A549 (cell line): Measurements from ENCODE around the gene GYS1. TPM values are rescaled to one million over a fixed set of nuclear protein-coding genes. Genes with fewer than 3 reads are reported as not detected.

Experiments used
- ATAC-seq, 2 experiments: fragments of 200-7000 bp in 1 of 2; fragments of >200 bp in 1 of 2; cut with Nextera tagmentation in 1 of 2; cut with Tn5 transposase in 1 of 2; 3 replicates each; pipeline versions ENCODE4 v1.8.0 to v1.9.1; 2018 to 2020; ENCODE audit warnings: mild to moderate bottlenecking in 1 of 2, moderate library complexity in 1 of 2
- CTCF ChIA-PET: fragments of 300-600 bp; sonication (Branson Sonifier 250); formaldehyde crosslinking; extraction: SDS; loops from one replicate; lab custom pipeline; 2021; ENCODE audit warnings: antibody characterized with exemption, inconsistent platforms; lab: Yijun Ruan, JAX
- POLR2A ChIA-PET: fragments of 350-600 bp; formaldehyde crosslinking; extraction: SDS; loops from one replicate; lab custom pipeline; 2021; ENCODE audit warnings: antibody characterized with exemption, inconsistent platforms; lab: Yijun Ruan, JAX
- DNase-seq, 2 experiments: peaks; one replicate each; pipeline versions ENCODE4 v3.0.0 to v3.0.0-alpha.2; 2011 to 2016; ENCODE audit warnings: low read depth in 1 of 2, low spot score in 1 of 2
- FAIRE-seq: peaks from 2 replicates; lab custom pipeline; 2011; peaks lifted over from hg19 to GRCh38; lab: Jason Lieb, UNC
- H3K27ac ChIP-seq, 2 experiments: fragments of >200 bp; sonication (Bioruptor Twin); formaldehyde crosslinking; 3 replicates each; pipeline ENCODE4 v1.5.1; 2016 to 2017
- H3K4me1 ChIP-seq: fragments of >200 bp; sonication (Bioruptor Twin); formaldehyde crosslinking; 3 replicates; pipeline ENCODE4 v1.6.1; 2016
- H3K4me2 ChIP-seq: fragments of >200 bp; sonication (Bioruptor Twin); formaldehyde crosslinking; 3 replicates; pipeline ENCODE4 v1.6.1; 2016
- H3K4me3 ChIP-seq: fragments of >200 bp; sonication (Bioruptor Twin); formaldehyde crosslinking; 3 replicates; pipeline ENCODE4 v1.5.1; 2016
- H3K9me3 ChIP-seq: fragments of >200 bp; sonication (Bioruptor Twin); formaldehyde crosslinking; 3 replicates; pipeline ENCODE4 v1.6.1; 2016
- CBX8 ChIP-seq: fragments of 200-600 bp; sonication (generic); IDR thresholded peaks from 2 replicates; pipeline ENCODE4 v1.6.1; 2016
- CHD4 ChIP-seq: fragments of 200-600 bp; sonication (generic); IDR thresholded peaks from 2 replicates; pipeline ENCODE4 v1.6.1; 2016; ENCODE audit warnings: antibody characterized with exemption, mild to moderate bottlenecking, borderline replicate concordance
- EHMT2 ChIP-seq: fragments of 200-600 bp; sonication (generic); IDR thresholded peaks from 2 replicates; pipeline ENCODE4 v1.6.1; 2016; ENCODE audit warnings: antibody characterized with exemption, low read depth, mild to moderate bottlenecking, moderate library complexity
- ESRRA ChIP-seq: fragments of 150-350 bp; IDR thresholded peaks from 2 replicates; pipeline ENCODE4 v1.6.1; 2014; ENCODE audit warnings: mild to moderate bottlenecking, low read length, borderline replicate concordance
- FOSB ChIP-seq: fragments of 250-450 bp; sonication (Bioruptor Pico); IDR thresholded peaks from 2 replicates; pipeline ENCODE4 v1.5.0; 2020; ENCODE audit warnings: mild to moderate bottlenecking, moderate library complexity
- FOSL2 ChIP-seq, 2 experiments: fragments of 450-650 bp in 1 of 2; fragments of >200 bp in 1 of 2; sonication (Bioruptor Twin) in 1 of 2; formaldehyde crosslinking; IDR thresholded peaks; 2 replicates each; pipeline versions ENCODE4 v1.5.0 to v1.6.1; 2016 to 2020; ENCODE audit warnings: mild to moderate bottlenecking in 1 of 2, moderate library complexity in 1 of 2
- GATA3 ChIP-seq: IDR thresholded peaks from 2 replicates; pipeline ENCODE4 v1.6.1; 2012; ENCODE audit warnings: borderline replicate concordance
- HDAC2 ChIP-seq: fragments of 200-600 bp; sonication (generic); IDR thresholded peaks from 2 replicates; pipeline ENCODE4 v1.6.1; 2016
- HES2 ChIP-seq: fragments of >200 bp; sonication (Bioruptor Twin); formaldehyde crosslinking; IDR thresholded peaks from 2 replicates; pipeline ENCODE4 v1.6.1; 2016
- HEYL ChIP-seq: fragments of 250-450 bp; sonication (Bioruptor Pico); IDR thresholded peaks from 2 replicates; pipeline ENCODE4 v1.8.0; 2021; ENCODE audit warnings: mild to moderate bottlenecking, moderate library complexity
- HOXB5 ChIP-seq: fragments of 250-450 bp; sonication (Bioruptor Pico); IDR thresholded peaks from 2 replicates; pipeline ENCODE4 v1.5.0; 2020; ENCODE audit warnings: mild to moderate bottlenecking, moderate library complexity
- JUN ChIP-seq, 2 experiments: fragments of >200 bp; sonication (Bioruptor Twin); formaldehyde crosslinking; IDR thresholded peaks; 2 replicates in 1 of 2; 3 replicates in 1 of 2; pipeline ENCODE4 v1.6.1; 2016 to 2017
- KDM5A ChIP-seq: fragments of 200-600 bp; sonication (generic); IDR thresholded peaks from 2 replicates; pipeline ENCODE4 v1.6.1; 2016; ENCODE audit warnings: antibody characterized with exemption, mild to moderate bottlenecking
- MYC ChIP-seq: IDR thresholded peaks from 2 replicates; pipeline ENCODE4 v1.6.1; 2012; ENCODE audit warnings: mild to moderate bottlenecking, inconsistent platforms, low read length, improper control_type of control experiment, borderline replicate concordance
- PHF8 ChIP-seq: fragments of 200-600 bp; sonication (generic); IDR thresholded peaks from 2 replicates; pipeline ENCODE4 v1.6.1; 2016; ENCODE audit warnings: low read depth, mild to moderate bottlenecking, antibody characterized with exemption, moderate library complexity, borderline replicate concordance
- POLR2A ChIP-seq: IDR thresholded peaks from 2 replicates; pipeline ENCODE4 v1.6.1; 2012; ENCODE audit warnings: mild to moderate bottlenecking, low read length
- POLR2AphosphoS2 ChIP-seq: conservative IDR thresholded peaks from 2 replicates; pipeline ENCODE4 v1.6.1; 2012; ENCODE audit warnings: low read length, improper control_type of control experiment, inconsistent platforms
- RAD21 ChIP-seq, 2 experiments: fragments of >200 bp in 1 of 2; sonication (Bioruptor Twin) in 1 of 2; formaldehyde crosslinking in 1 of 2; IDR thresholded peaks in 1 of 2; conservative IDR thresholded peaks in 1 of 2; 2 replicates in 1 of 2; 3 replicates in 1 of 2; pipeline ENCODE4 v1.6.1; 2012 to 2018; ENCODE audit warnings: inconsistent platforms in 1 of 2
- RARB ChIP-seq: fragments of 250-450 bp; sonication (Bioruptor Pico); IDR thresholded peaks from 2 replicates; pipeline ENCODE4 v1.8.0; 2021; ENCODE audit warnings: mild to moderate bottlenecking, moderate library complexity
- RCOR1 ChIP-seq: fragments of 150-350 bp; IDR thresholded peaks from 2 replicates; pipeline ENCODE4 v1.6.1; 2014; ENCODE audit warnings: antibody characterized with exemption, low read length, low read depth
- RFX5 ChIP-seq: fragments of 450-650 bp; IDR thresholded peaks from 2 replicates; pipeline ENCODE4 v1.7.1; 2014; ENCODE audit warnings: antibody characterized with exemption, mild to moderate bottlenecking, moderate library complexity
- RNF2 ChIP-seq: fragments of 200-600 bp; sonication (generic); IDR thresholded peaks from 2 replicates; pipeline ENCODE4 v1.6.1; 2016; ENCODE audit warnings: low read depth, mild to moderate bottlenecking, antibody characterized with exemption, moderate library complexity, borderline replicate concordance
- TFCP2L1 ChIP-seq: fragments of 250-450 bp; sonication (Bioruptor Pico); IDR thresholded peaks from 2 replicates; pipeline ENCODE4 v1.5.0; 2021; ENCODE audit warnings: mild to moderate bottlenecking
- TP53 ChIP-seq: fragments of 250-450 bp; sonication (Bioruptor Pico); IDR thresholded peaks from 2 replicates; pipeline ENCODE4 v1.5.0; 2021; ENCODE audit warnings: mild to moderate bottlenecking, moderate library complexity
- USF2 ChIP-seq: fragments of 450-650 bp; IDR thresholded peaks from 2 replicates; pipeline ENCODE4 v1.6.1; 2014; ENCODE audit warnings: antibody characterized with exemption
- ZFP36 ChIP-seq: fragments of 450-650 bp; IDR thresholded peaks from 2 replicates; pipeline ENCODE4 v1.6.1; 2014; ENCODE audit warnings: borderline replicate concordance; ENCODE audit not compliant: partially characterized antibody
- ZNF302 ChIP-seq: fragments of 250-450 bp; sonication (Bioruptor Pico); IDR thresholded peaks from 2 replicates; pipeline ENCODE4 v1.9.0; 2021; ENCODE audit warnings: inconsistent platforms, mild to moderate bottlenecking, moderate library complexity
- ZSCAN20 ChIP-seq: fragments of 250-450 bp; sonication (Bioruptor Pico); IDR thresholded peaks from 2 replicates; pipeline ENCODE4 v1.8.0; 2022; ENCODE audit warnings: mild to moderate bottlenecking, moderate library complexity
- WGBS: methylation state at CpG from one replicate; pipeline ENCODE4 v1.1.6; 2017; ENCODE audit errors: missing lambda C conversion rate; 5-methylcytosine and 5-hydroxymethylcytosine counted together
- polyA plus RNA-seq, 4 experiments: library from polyadenylated mRNA; depleted of rRNA in 3 of 4; stranded (reverse); fragments of >200 nt; fragmentation: RNase III in 1 of 4; extraction: RNeasy Plus Mini Kit Qiagen cat#74134 plus additional on column Dnase treatment in 1 of 4; gene quantifications; 2 replicates in 3 of 4; 3 replicates in 1 of 4; pipeline ENCODE4 v1.2.3, GENCODE V29; 2011 to 2017
- TF ChIP-seq, protein P1 (sequence below): IDR thresholded peaks from 2 replicates; pipeline ENCODE4 v1.6.1; 2012
- TF ChIP-seq, protein P2 (sequence below): IDR thresholded peaks from 2 replicates; pipeline ENCODE4 v1.6.1; 2012; ENCODE audit warnings: low read depth, borderline replicate concordance

Gene GYS1
- polyA plus RNA-seq, 2 of the 4 experiments (the other 2 are of a cell fraction), result 10.3 to 24.8 TPM

DNA sequence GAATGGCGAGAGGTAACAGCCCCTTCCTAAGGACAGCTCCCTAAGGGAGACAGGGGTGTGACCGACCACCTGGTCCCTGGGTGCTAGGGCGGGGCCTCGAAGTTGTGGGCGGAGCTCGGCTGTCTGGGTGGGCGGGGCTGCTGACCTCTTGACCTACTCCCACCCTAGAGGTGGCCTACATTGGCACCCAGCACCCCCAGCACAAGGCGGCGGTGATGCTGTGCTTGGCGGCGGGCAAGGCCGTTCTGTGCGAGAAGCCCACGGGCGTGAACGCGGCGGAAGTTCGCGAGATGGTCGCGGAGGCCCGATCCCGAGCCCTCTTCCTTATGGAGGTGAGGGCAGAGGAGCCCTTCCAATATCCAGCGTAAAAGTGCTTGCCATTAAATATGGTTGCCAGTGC lies 57.2 kb downstream of the GYS1 start:
- no peak overlapping the region for H3K4me3 ChIP-seq
- TF ChIP-seq FOSB (CRISPR knock-in tag), result no peak
- TF ChIP-seq RFX5, result no peak
- no peak for TF ChIP-seq HES2
- TF ChIP-seq ZFP36, result no peak
- no peak for TF ChIP-seq HDAC2
- TF ChIP-seq, protein P1, sequence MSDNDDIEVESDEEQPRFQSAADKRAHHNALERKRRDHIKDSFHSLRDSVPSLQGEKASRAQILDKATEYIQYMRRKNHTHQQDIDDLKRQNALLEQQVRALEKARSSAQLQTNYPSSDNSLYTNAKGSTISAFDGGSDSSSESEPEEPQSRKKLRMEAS, result no peak
- TF ChIP-seq RCOR1, result no peak
- TF ChIP-seq FOSL2 (IDR thresholded peaks at IDR 0.05), result no peak
- TF ChIP-seq FOSL2 (CRISPR knock-in tag; IDR thresholded peaks at IDR 0.05), result no peak
- TF ChIP-seq ZNF302 (CRISPR knock-in tag), result no peak
- no peak for TF ChIP-seq ZSCAN20
- TF ChIP-seq TFCP2L1 (CRISPR knock-in tag), result no peak
- no peak for TF ChIP-seq ESRRA
- no peak for TF ChIP-seq RARB (CRISPR knock-in tag)
- TF ChIP-seq USF2, result no peak
- no peak for TF ChIP-seq PHF8
- no peak for TF ChIP-seq CHD4
- TF ChIP-seq POLR2AphosphoS2, result no peak
- TF ChIP-seq TP53 (CRISPR knock-in tag), result no peak
- TF ChIP-seq HEYL (CRISPR knock-in tag), result no peak
- peaks cover 5% of the 10 kb centered on the region for H3K9me3 ChIP-seq
- no peak for DNase-seq
- H3K27ac ChIP-seq, result no peak overlapping the region
- WGBS, result 88% methylated on average over 25 of the region's 25 CpGs
- CTCF ChIA-PET, result interaction anchor here (1.3 to 2.5 kb wide), 4 partner anchors 11 to 35 kb away, joined by 3 to 9 read pairs (median 3); no protein-coding TSS in a partner anchor
- peaks cover 6% of the 10 kb centered on the region; the same call in 2 of the 3 replicates for H3K4me1 ChIP-seq
- POLR2A ChIA-PET, result no interaction called here
- no peak for FAIRE-seq
- no peak for ATAC-seq
- no peak overlapping the region for H3K4me2 ChIP-seq

DNA sequence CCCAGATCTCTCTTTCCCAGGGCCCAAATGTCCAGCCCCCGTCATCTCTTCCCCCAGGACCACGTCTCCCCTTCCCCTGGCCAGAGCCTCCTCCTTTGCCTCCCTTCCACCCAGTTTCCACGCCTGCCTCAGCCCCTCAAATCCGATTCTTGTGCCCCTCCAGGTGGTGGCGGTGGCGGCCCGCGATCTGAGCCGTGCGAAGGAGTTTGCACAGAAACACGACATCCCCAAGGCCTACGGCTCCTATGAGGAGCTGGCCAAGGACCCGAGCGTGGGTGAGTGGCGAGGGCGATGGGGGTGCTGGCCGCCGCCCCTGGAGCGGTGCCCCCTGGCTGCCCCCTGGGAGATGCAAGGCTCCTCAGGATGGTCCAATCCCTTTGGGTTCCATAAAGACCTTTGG lies 58.3 kb downstream of the GYS1 start:
- WGBS, result 90% methylated on average over 19 of the region's 19 CpGs
- H3K4me1 ChIP-seq, result peaks cover 6% of the 10 kb centered on the region; the same call in 2 of the 3 replicates
- FAIRE-seq, result no peak
- no peak for DNase-seq
- TF ChIP-seq HEYL (CRISPR knock-in tag), result no peak
- no peak for TF ChIP-seq KDM5A
- TF ChIP-seq, protein P2, sequence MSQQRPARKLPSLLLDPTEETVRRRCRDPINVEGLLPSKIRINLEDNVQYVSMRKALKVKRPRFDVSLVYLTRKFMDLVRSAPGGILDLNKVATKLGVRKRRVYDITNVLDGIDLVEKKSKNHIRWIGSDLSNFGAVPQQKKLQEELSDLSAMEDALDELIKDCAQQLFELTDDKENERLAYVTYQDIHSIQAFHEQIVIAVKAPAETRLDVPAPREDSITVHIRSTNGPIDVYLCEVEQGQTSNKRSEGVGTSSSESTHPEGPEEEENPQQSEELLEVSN, result no peak
- TF ChIP-seq RAD21 (conservative IDR thresholded peaks at IDR 0.05 in 1 of 2, IDR thresholded peaks at IDR 0.05 in 1 of 2), result peak in 1 of 2 experiments; percentile 50; a peak in 2 of 5 replicates
- TF ChIP-seq, all 56 proteins: peak for 1
- Histone ChIP-seq H3K27ac (no peak overlapping the region), H3K4me2 (no peak overlapping the region), H3K4me3 (no peak overlapping the region), H3K9me3 (no peaks in the 10 kb centered on the region)
- no peak for ATAC-seq
- ChIA-PET POLR2A (no interaction called here), CTCF (interaction anchor here (1.3 to 2.5 kb wide), 4 partner anchors 10 to 36 kb away, joined by 3 to 9 read pairs (median 3); no protein-coding TSS in a partner anchor)

DNA sequence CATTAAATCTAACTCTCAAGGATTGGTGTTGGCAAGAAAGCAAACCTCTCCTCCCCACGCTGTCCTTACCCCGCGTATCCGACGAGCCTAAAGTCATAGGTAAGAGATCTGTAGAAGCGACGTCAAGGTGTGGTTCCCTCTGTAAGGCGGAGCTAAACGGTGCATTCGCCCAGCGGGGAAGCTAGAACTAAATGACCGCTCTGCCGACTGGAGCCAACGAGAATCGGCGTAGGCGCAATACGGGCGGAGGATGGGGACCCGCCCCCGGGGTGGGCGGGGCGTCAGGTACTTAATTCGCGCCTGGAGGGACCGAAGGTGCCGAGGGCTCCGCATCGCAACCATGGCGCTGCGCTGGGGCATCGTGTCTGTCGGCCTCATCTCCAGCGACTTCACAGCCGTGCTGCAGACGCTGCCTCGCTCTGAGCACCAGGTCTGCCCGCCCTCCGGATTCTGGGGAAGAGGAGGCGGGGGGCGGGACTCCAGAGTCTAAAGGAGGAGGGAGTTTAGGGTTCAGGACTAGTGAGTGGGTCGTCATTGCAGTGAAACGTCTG lies 59.7 kb downstream of the GYS1 start, which contains the start of gene DHDH:
DHDH (plus strand) TSS at position 318 of the 551 bp plus-strand sequence; CDS start at position 341, 23 bp downstream.
- Histone ChIP-seq H3K4me2 (peak within 1 kb of the TSS; percentile 75), H3K4me3 (peak within 1 kb of the TSS; percentile 47), H3K9me3 (no peaks in the 10 kb centered on the region), H3K27ac (peak within 1 kb of the TSS; percentile 55 to 79), H3K4me1 (peaks cover 6% of the 10 kb centered on the region; the same call in 2 of the 3 replicates)
- peak; percentile 95 to 97 for ATAC-seq
- WGBS, result 3% methylated on average over 38 of the region's 43 CpGs
- ChIA-PET CTCF (interaction anchor here (0.6 to 2.2 kb wide), 8 partner anchors 8 to 60 kb away, joined by 3 to 18 read pairs (median 4); partner anchors contain the start of gene RUVBL2), POLR2A (interaction anchor here (0.7 to 2.1 kb wide), 7 partner anchors 13 to 61 kb away, joined by 3 to 12 read pairs (median 4); partner anchors contain the start of genes BAX, NUCB1 and PPP1R15A)
- FAIRE-seq, result peak; percentile 63
- peak; percentile 81 to 88 for DNase-seq
- TF ChIP-seq FOSB (CRISPR knock-in tag) (no peak), HOXB5 (CRISPR knock-in tag) (no peak), POLR2A (peak; percentile 61), MYC (no peak), JUN (IDR thresholded peaks at IDR 0.05) (0 out of 5 replicates have a peak, but pooled peaks of 1 of the 2 experiments have one; percentile 36), RARB (CRISPR knock-in tag) (no peak), POLR2AphosphoS2 (no peak), RCOR1 (no peak), CBX8 (no peak), KDM5A (no peak), GATA3 (no peak), RNF2 (no peak), EHMT2 (no peak)
- TF ChIP-seq, protein P1, result peak; percentile 79
- TF ChIP-seq, protein P2, result peak; percentile 75; the same call in 1 of the 2 replicates
